OCI-M2 (cell line): Measurements from ENCODE around the gene RPS24.

Experiments used
- DNase-seq: peaks from one replicate; lab custom pipeline; 2025; ENCODE audit not compliant: unreplicated experiment; lab: John Stamatoyannopoulos, UW

RPS24 gene

GRCh38 chr10:78081292-78081691 is 47.6 kb downstream of the RPS24 start:
- no peak for DNase-seq

GRCh38 chr10:78082636-78083035 is 49.0 kb downstream of the RPS24 start:
- DNase-seq = no peak
